K562 (cell line): ENCODE results near the gene ALDOC. TPM values are rescaled to one million over a fixed set of nuclear protein-coding genes. Genes with fewer than 3 reads are reported as not detected.

Experiments
- ATAC-seq: fragments of 200-7000 bp; cut with Tn5 transposase; 3 replicates; pipeline ENCODE4 v1.9.1; 2020; ENCODE audit warnings: moderate library complexity
- BruUV-seq: library from RNA; stranded (reverse); fragments of 400-500 nt; replicated peaks from 2 replicates; lab custom pipeline; 2021; lab: Mats Ljungman, UMichigan
- CTCF ChIA-PET: fragments of 300-600 bp; formaldehyde crosslinking; extraction: SDS; loops from one replicate; lab custom pipeline; 2021; ENCODE audit warnings: low intra/inter-chr PET ratio; lab: Yijun Ruan, JAX
- POLR2A ChIA-PET: fragments of 300-600, 350-650 bp; sonication (Branson Sonifier 250); formaldehyde crosslinking; extraction: SDS; loops from one replicate; lab custom pipeline; 2021; ENCODE audit warnings: antibody characterized with exemption, inconsistent platforms; lab: Yijun Ruan, JAX
- DNase-seq, 4 experiments: peaks; one replicate each; pipeline versions ENCODE4 v3.0.0 to v3.0.0-alpha.2; 2011 to 2018; ENCODE audit warnings: low spot score in 3 of 4, mixed read lengths in 3 of 4; ENCODE audit errors: extremely low read depth in 1 of 4
- FAIRE-seq: peaks from 2 replicates; lab custom pipeline; 2011; peaks lifted over from hg19 to GRCh38; lab: Jason Lieb, UNC
- H2AFZ ChIP-seq: 2 replicates; pipeline ENCODE4 v1.6.0; 2011; ENCODE audit warnings: low read depth, low read length, control low read depth, inconsistent platforms
- H3K27ac ChIP-seq: fragments of 200-600 bp; 3 replicates; pipeline ENCODE4 v1.8.0; 2011; ENCODE audit warnings: low read depth, mild to moderate bottlenecking, control low read depth, inconsistent platforms, low read length, moderate library complexity, mixed read lengths; ENCODE audit errors: extremely low read depth
- H3K27me3 ChIP-seq, 2 experiments: fragments of 300-600 bp in 1 of 2; 2 replicates in 1 of 2; 3 replicates in 1 of 2; pipeline versions ENCODE4 v1.6.0 to v1.8.0; 2011; ENCODE audit warnings: inconsistent platforms in 2 of 2, low read length in 2 of 2, mild to moderate bottlenecking in 1 of 2, mixed read lengths in 1 of 2, moderate library complexity in 1 of 2; ENCODE audit not compliant: control insufficient read depth in 2 of 2, insufficient read depth in 2 of 2
- H3K36me3 ChIP-seq: fragments of 300-600 bp; 3 replicates; pipeline ENCODE4 v1.8.0; 2011; ENCODE audit warnings: mild to moderate bottlenecking, low read length, inconsistent platforms; ENCODE audit not compliant: control insufficient read depth, insufficient read depth
- H3K4me1 ChIP-seq, 2 experiments: fragments of 200-600 bp in 1 of 2; replicated peaks in 1 of 2; 2 replicates in 1 of 2; 3 replicates in 1 of 2; pipeline versions ENCODE4 v1.5.1 to v1.8.0; 2011; ENCODE audit warnings: inconsistent platforms in 2 of 2, low read length in 2 of 2, mild to moderate bottlenecking in 1 of 2, mixed read lengths in 1 of 2, moderate library complexity in 1 of 2; ENCODE audit not compliant: control insufficient read depth in 2 of 2, insufficient read depth in 2 of 2
- H3K4me2 ChIP-seq: 2 replicates; pipeline ENCODE4 v1.6.1; 2011; ENCODE audit warnings: low read length, control low read depth, inconsistent platforms, mixed read lengths; ENCODE audit not compliant: insufficient read depth
- H3K4me3 ChIP-seq: fragments of 200-600 bp; sonication (generic), shearing (Covaris generic); 2 replicates; pipeline ENCODE4 v1.5.1; 2016; ENCODE audit warnings: control low read depth, inconsistent platforms
- H3K79me2 ChIP-seq: fragments of 200-600 bp; 3 replicates; pipeline ENCODE4 v1.8.0; 2011; ENCODE audit warnings: low read length, inconsistent platforms; ENCODE audit not compliant: control insufficient read depth, insufficient read depth
- H3K9ac ChIP-seq, 2 experiments: 2 replicates each; pipeline versions ENCODE4 v1.6.0 to v1.6.1; 2011; ENCODE audit warnings: low read depth in 2 of 2, low read length in 2 of 2, control low read depth in 1 of 2, inconsistent platforms in 1 of 2, mild to moderate bottlenecking in 1 of 2, mixed read lengths in 1 of 2; ENCODE audit not compliant: insufficient read depth in 1 of 2
- H3K9me1 ChIP-seq: one replicate; pipeline ENCODE4 v1.6.0; 2011; ENCODE audit warnings: inconsistent platforms, mild to moderate bottlenecking, low read length, moderate library complexity; ENCODE audit not compliant: control insufficient read depth, insufficient read depth
- H3K9me3 ChIP-seq: replicated peaks from 2 replicates; pipeline ENCODE4 v1.5.1; 2011; ENCODE audit warnings: low read depth, low read length, inconsistent platforms; ENCODE audit not compliant: control insufficient read depth, insufficient read depth
- H4K20me1 ChIP-seq: replicated peaks from 2 replicates; pipeline ENCODE4 v1.6.1; 2011; ENCODE audit warnings: low read length, inconsistent platforms, mixed read lengths; ENCODE audit not compliant: control insufficient read depth, insufficient read depth
- C11orf30 ChIP-seq: fragments of 450-650 bp; IDR thresholded peaks from 2 replicates; pipeline ENCODE4 v1.6.1; 2016; ENCODE audit warnings: low read depth, mild to moderate bottlenecking
- EZH2 ChIP-seq: IDR thresholded peaks from 2 replicates; pipeline ENCODE4 v1.6.1; 2012; ENCODE audit warnings: low read depth, mild to moderate bottlenecking, inconsistent platforms, low read length, borderline replicate concordance
- HCFC1 ChIP-seq: IDR thresholded peaks from 2 replicates; pipeline ENCODE4 v1.6.1; 2012; ENCODE audit warnings: low read depth, low read length, improper control_type of control experiment
- KLF13 ChIP-seq: fragments of 450-650 bp; IDR thresholded peaks from 2 replicates; pipeline ENCODE4 v1.6.1; 2016; ENCODE audit warnings: missing genetic modification characterization, low read depth, mild to moderate bottlenecking, missing compliant biosample characterization, moderate library complexity, borderline replicate concordance
- MAFG ChIP-seq: fragments of 450-650 bp; conservative IDR thresholded peaks from 2 replicates; pipeline ENCODE4 v1.6.1; 2016; ENCODE audit warnings: missing genetic modification characterization, missing compliant biosample characterization
- SIN3B ChIP-seq: fragments of 450-650 bp; IDR thresholded peaks from 2 replicates; pipeline ENCODE4 v1.6.1; 2017; ENCODE audit warnings: low read depth, mild to moderate bottlenecking, moderate library complexity
- STAT5B ChIP-seq: fragments of 250-450 bp; sonication (Bioruptor Pico); IDR thresholded peaks from 2 replicates; pipeline ENCODE4 v1.8.0; 2021; ENCODE audit warnings: mild to moderate bottlenecking, inconsistent platforms
- ZNF316 ChIP-seq: fragments of 450-650 bp; IDR thresholded peaks from 2 replicates; pipeline ENCODE4 v1.6.1; 2016
- WGBS: fragments of 100-300 bp; shearing (Covaris generic); methylation state at CpG from one replicate; pipeline ENCODE4 v1.1.6; 2016; ENCODE audit warnings: low coverage, mixed read lengths; ENCODE audit not compliant: insufficient coverage; ENCODE audit errors: missing lambda C conversion rate; 5-methylcytosine and 5-hydroxymethylcytosine counted together
- in situ Hi-C: fragments of 300-500 bp; cut with MboI; formaldehyde crosslinking; loops from 4 replicates; pipeline ENCODE4 v1.15.0; 2018; ENCODE audit warnings: inconsistent platforms, mixed read lengths
- intact Hi-C: fragments of 100-400 bp; cut with micrococcal nuclease; formaldehyde crosslinking; loops from 2 replicates; pipeline ENCODE4 v1.14.2; 2022
- polyA plus RNA-seq, 8 experiments: library from polyadenylated mRNA; depleted of rRNA in 4 of 8; stranded (reverse) in 5 of 8; unstranded in 3 of 8; fragments of >200 nt; fragmentation: Nextera tagmentation in 2 of 8; fragmentation: Illumina TruSeq in 1 of 8; extraction: Ambion mirVana in 2 of 8; extraction: Trizol in 1 of 8; gene quantifications; 2 replicates each; pipeline versions ENCODE4 v1.2.1 to v1.2.3, GENCODE V29; 2011 to 2014; ENCODE audit warnings: inconsistent platforms in 1 of 8, missing spikeins in 1 of 8
- total RNA-seq, 7 experiments: library from RNA; depleted of rRNA in 6 of 7; stranded (reverse); fragments of >200 nt in 6 of 7; fragmentation: Illumina TruSeq in 2 of 7; extraction: Trizol in 2 of 7; gene quantifications; 2 replicates each; pipeline versions ENCODE4 v1.2.1 to v1.2.3, GENCODE V29; 2011 to 2021; ENCODE audit warnings: low replicate concordance in 1 of 7
- TF ChIP-seq, protein P1 (sequence below), 3 experiments: fragments of 200-800 bp in 1 of 3; sonication (Bioruptor generic) in 1 of 3; sonication (generic) in 1 of 3; formaldehyde crosslinking in 1 of 3; IDR thresholded peaks; 2 replicates each; pipeline versions ENCODE4 v1.6.1 to v1.8.0; 2016 to 2022; ENCODE audit warnings: mild to moderate bottlenecking in 2 of 3, missing compliant biosample characterization in 2 of 3, missing genetic modification characterization in 2 of 3, missing genetic modification reagents in 1 of 3
- TF ChIP-seq, protein P2 (sequence below): sonication (generic); formaldehyde crosslinking; IDR thresholded peaks from 2 replicates; pipeline ENCODE4 v1.8.0; 2022; ENCODE audit warnings: mild to moderate bottlenecking, missing genetic modification reagents, borderline replicate concordance
- TF ChIP-seq, protein P3 (sequence below): sonication (generic); formaldehyde crosslinking; IDR thresholded peaks from 2 replicates; pipeline ENCODE4 v1.8.0; 2022; ENCODE audit warnings: missing genetic modification reagents, mild to moderate bottlenecking, borderline replicate concordance

Gene ALDOC
- total and polyA plus RNA-seq, 9 of the 15 experiments (the other 6 are each of a cell fraction or from before 2014, with no cell fraction given) = 43.2 to 263 (median 99.2) TPM

DNA sequence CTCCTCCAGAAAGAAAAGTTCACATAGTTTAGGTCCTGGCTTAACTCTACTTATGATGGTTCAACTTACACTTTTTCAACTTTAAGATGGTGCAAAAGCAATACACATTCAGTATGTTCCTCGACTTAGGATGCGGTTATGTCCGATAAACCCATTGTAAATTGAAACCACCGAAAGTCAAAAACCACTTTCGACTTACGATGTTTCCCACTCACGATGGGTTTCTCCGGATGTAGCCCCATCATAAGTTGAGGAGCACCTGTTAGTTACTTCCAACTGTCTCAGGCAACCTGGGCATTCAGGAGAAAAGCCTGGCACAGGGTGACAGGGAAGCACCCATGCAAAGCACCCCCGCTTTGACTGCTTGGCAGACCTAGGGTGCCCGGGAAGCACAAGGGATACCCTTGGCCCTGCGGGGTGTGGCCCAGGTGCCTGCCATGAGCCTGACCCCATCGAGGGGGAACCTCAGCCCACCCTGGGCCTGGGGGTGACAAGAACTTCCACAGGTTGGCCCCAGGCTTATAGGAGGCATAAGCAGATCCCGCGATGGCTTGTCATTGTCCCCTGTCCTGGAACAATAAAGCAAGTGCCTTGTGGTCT is 38.3 kb downstream of the ALDOC start:
- no TSS peak for BruUV-seq
- intact Hi-C loops = no loop called here
- no peak for TF ChIP-seq HCFC1
- TF ChIP-seq KLF13 (tag) = no peak
- TF ChIP-seq MAFG (tag) = no peak
- no peak for TF ChIP-seq STAT5B (CRISPR knock-in tag)
- TF ChIP-seq, protein P1, sequence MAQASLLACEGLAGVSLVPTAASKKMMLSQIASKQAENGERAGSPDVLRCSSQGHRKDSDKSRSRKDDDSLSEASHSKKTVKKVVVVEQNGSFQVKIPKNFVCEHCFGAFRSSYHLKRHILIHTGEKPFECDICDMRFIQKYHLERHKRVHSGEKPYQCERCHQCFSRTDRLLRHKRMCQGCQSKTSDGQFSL (CRISPR knock-in tag; IDR thresholded peaks at IDR 0.05) = no peak
- TF ChIP-seq, protein P1 (tag; IDR thresholded peaks at IDR 0.05) = no peak
- TF ChIP-seq, protein P2, sequence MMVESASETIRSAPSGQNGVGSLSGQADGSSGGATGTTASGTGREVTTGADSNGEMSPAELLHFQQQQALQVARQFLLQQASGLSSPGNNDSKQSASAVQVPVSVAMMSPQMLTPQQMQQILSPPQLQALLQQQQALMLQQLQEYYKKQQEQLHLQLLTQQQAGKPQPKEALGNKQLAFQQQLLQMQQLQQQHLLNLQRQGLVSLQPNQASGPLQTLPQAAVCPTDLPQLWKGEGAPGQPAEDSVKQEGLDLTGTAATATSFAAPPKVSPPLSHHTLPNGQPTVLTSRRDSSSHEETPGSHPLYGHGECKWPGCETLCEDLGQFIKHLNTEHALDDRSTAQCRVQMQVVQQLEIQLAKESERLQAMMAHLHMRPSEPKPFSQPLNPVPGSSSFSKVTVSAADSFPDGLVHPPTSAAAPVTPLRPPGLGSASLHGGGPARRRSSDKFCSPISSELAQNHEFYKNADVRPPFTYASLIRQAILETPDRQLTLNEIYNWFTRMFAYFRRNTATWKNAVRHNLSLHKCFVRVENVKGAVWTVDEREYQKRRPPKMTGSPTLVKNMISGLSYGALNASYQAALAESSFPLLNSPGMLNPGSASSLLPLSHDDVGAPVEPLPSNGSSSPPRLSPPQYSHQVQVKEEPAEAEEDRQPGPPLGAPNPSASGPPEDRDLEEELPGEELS (CRISPR knock-in tag) = no peak
- TF ChIP-seq C11orf30 = no peak
- no peak for TF ChIP-seq SIN3B
- TF ChIP-seq, protein P3, sequence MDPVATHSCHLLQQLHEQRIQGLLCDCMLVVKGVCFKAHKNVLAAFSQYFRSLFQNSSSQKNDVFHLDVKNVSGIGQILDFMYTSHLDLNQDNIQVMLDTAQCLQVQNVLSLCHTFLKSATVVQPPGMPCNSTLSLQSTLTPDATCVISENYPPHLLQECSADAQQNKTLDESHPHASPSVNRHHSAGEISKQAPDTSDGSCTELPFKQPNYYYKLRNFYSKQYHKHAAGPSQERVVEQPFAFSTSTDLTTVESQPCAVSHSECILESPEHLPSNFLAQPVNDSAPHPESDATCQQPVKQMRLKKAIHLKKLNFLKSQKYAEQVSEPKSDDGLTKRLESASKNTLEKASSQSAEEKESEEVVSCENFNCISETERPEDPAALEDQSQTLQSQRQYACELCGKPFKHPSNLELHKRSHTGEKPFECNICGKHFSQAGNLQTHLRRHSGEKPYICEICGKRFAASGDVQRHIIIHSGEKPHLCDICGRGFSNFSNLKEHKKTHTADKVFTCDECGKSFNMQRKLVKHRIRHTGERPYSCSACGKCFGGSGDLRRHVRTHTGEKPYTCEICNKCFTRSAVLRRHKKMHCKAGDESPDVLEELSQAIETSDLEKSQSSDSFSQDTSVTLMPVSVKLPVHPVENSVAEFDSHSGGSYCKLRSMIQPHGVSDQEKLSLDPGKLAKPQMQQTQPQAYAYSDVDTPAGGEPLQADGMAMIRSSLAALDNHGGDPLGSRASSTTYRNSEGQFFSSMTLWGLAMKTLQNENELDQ = no peak
- no peak for TF ChIP-seq EZH2
- no peak for TF ChIP-seq ZNF316
- WGBS = 7% methylated on average over 14 of the region's 14 CpGs
- H3K4me2 ChIP-seq = no peak overlapping the region
- no peak overlapping the region for H3K9ac ChIP-seq
- H3K27ac ChIP-seq = no peak overlapping the region
- peaks cover 4 to 45% of the 10 kb centered on the region in 2 experiments; a peak in 4 of 5 replicates for H3K27me3 ChIP-seq
- no peaks in the 10 kb centered on the region for H3K9me1 ChIP-seq
- H2AFZ ChIP-seq = no peak overlapping the region
- H3K4me3 ChIP-seq = no peak overlapping the region
- FAIRE-seq = no peak
- ChIA-PET CTCF (interaction anchor here (5.1 kb wide), 1 partner anchor 44 kb away, joined by 69 read pairs; no protein-coding TSS in a partner anchor), POLR2A (no interaction called here)
- H3K36me3 ChIP-seq = no peaks in the 10 kb centered on the region
- H3K4me1 ChIP-seq = peaks cover 0 to 9% of the 10 kb centered on the region in 2 experiments; a peak in 3 of 5 replicates
- no peaks in the 10 kb centered on the region for H3K79me2 ChIP-seq
- in situ Hi-C loops = loop anchor here (5.0 kb wide), 1 partner anchor 41 kb away; no protein-coding TSS in a partner anchor
- no peaks in the 10 kb centered on the region for H3K9me3 ChIP-seq
- no peak for DNase-seq
- no peak for ATAC-seq
- peaks cover 18% of the 10 kb centered on the region; the same call in 1 of the 2 replicates for H4K20me1 ChIP-seq
